IPS DF 4.7 (cell line): ENCODE results near the gene NBR1.
A peak's percentile ranks its signal among the peaks of the same experiment; 100 is the strongest.
"Not testable (repeated sequence)": the region's sequence is repeated elsewhere in the genome, so short reads cannot be mapped to it uniquely, and the experiment has no call there.

Experiments
- DNase-seq: peaks from one replicate; pipeline ENCODE4 v3.0.0-alpha.2; 2013; ENCODE audit warnings: low spot score; ENCODE audit errors: extremely low read depth

Gene NBR1

GRCh38 chr17:43153197-43153835 lies 17.7 kb upstream of the NBR1 start:
- not testable (repeated sequence) for DNase-seq

GRCh38 chr17:43155666-43156065 lies 15.3 kb upstream of the NBR1 start:
- no peak for DNase-seq

GRCh38 chr17:43159232-43159631 lies 11.8 kb upstream of the NBR1 start:
- not testable (repeated sequence) for DNase-seq

GRCh38 chr17:43159957-43160356 lies 11.1 kb upstream of the NBR1 start:
- DNase-seq: not testable (repeated sequence)

GRCh38 chr17:43165971-43166370 lies 5.0 kb upstream of the NBR1 start:
- not testable (repeated sequence) for DNase-seq

- no peak for DNase-seq
These were observed 1.4 kb upstream of the NBR1 start for GRCh38 chr17:43169561-43170139.

GRCh38 chr17:43170140-43170765 lies 761 bp upstream of the NBR1 start:
- DNase-seq: peak; percentile 84

GRCh38 chr17:43171586-43172487 lies 823 bp downstream of the NBR1 start:
- DNase-seq: no peak

- DNase-seq: no peak
These were observed 4.5 kb downstream of the NBR1 start for GRCh38 chr17:43175213-43176118.

- no peak for DNase-seq
These were observed 5.1 kb downstream of the NBR1 start for GRCh38 chr17:43176119-43176570.

- no peak for DNase-seq
These were observed 12.9 kb downstream of the NBR1 start for GRCh38 chr17:43183921-43184320.

GRCh38 chr17:43186656-43187055 lies 15.6 kb downstream of the NBR1 start:
- DNase-seq: not testable (repeated sequence)

GRCh38 chr17:43193251-43193650 lies 22.2 kb downstream of the NBR1 start:
- no peak for DNase-seq

GRCh38 chr17:43199633-43200032 lies 28.6 kb downstream of the NBR1 start:
- no peak for DNase-seq

GRCh38 chr17:43200127-43200526 lies 29.1 kb downstream of the NBR1 start:
- no peak for DNase-seq

GRCh38 chr17:43203013-43203412 lies 32.0 kb downstream of the NBR1 start:
- DNase-seq: not testable (repeated sequence)

GRCh38 chr17:43210576-43210975 lies 39.6 kb downstream of the NBR1 start:
- DNase-seq: no peak

GRCh38 chr17:43211123-43211479 lies 40.1 kb downstream of the NBR1 start:
- no peak for DNase-seq

- DNase-seq: no peak
These were observed 40.7 kb downstream of the NBR1 start, which contains the start of gene TMEM106A for GRCh38 chr17:43211480-43212402. Gene TMEM106A (plus strand): TSS chr17:43211875. CDS start chr17:43213042, 1,167 bp downstream.
